ENCODE data around the gene DYNLT1.

DNA sequence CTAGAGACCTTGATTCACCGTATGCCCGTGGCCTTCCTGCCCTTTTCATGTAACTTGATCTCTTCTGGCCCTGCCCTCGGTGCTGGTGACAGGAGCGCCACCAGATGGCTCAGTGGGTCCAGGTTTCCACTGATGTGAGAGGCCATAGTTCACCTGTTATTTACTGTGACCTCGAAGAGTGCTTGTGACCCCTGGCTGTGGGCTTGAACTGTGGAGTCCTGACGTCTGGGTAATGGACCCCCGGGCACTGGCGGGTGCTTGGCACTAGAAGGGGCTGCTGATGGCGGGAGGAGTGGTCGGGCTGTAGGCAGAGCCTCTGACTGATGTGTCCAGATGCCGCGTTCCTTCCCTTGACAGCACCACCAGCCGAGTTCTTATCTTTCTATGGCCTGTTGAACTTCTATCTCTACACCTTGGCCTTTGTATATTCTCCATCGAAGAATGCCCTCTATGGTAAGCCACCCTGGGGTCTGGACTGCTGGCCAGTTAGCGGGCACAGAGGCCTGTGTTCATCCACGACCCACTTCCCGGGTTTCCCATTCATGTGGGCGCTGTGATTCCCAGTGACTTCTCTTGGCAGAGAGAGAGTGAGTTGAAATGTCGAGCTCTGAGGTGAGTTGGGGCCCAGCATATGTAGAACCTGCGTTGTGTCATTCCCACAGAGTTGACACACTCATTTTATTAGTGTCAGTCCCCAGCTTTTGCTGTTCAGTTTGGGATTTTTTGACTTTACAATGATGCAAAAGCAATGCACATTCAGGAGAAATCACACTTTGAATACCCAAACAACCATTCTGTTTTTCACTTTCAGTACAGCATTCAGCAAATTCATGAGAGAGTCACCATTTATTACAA is 14.9 kb downstream of the DYNLT1 start:
- TF ChIP-seq, protein P1, sequence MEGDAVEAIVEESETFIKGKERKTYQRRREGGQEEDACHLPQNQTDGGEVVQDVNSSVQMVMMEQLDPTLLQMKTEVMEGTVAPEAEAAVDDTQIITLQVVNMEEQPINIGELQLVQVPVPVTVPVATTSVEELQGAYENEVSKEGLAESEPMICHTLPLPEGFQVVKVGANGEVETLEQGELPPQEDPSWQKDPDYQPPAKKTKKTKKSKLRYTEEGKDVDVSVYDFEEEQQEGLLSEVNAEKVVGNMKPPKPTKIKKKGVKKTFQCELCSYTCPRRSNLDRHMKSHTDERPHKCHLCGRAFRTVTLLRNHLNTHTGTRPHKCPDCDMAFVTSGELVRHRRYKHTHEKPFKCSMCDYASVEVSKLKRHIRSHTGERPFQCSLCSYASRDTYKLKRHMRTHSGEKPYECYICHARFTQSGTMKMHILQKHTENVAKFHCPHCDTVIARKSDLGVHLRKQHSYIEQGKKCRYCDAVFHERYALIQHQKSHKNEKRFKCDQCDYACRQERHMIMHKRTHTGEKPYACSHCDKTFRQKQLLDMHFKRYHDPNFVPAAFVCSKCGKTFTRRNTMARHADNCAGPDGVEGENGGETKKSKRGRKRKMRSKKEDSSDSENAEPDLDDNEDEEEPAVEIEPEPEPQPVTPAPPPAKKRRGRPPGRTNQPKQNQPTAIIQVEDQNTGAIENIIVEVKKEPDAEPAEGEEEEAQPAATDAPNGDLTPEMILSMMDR (IDR thresholded peaks at IDR 0.05): no peak
- TF ChIP-seq RAD21 (conservative IDR thresholded peaks at IDR 0.05 in 1 of 2, IDR thresholded peaks at IDR 0.05 in 1 of 2): no peak
- TF ChIP-seq POLR2A (IDR thresholded peaks at IDR 0.05; ENCODE audit: low read length): no peak
- TF ChIP-seq EP300 (IDR thresholded peaks at IDR 0.05): no peak
- TF ChIP-seq RCOR1 (IDR thresholded peaks at IDR 0.05; ENCODE audit: low read depth, low read length): no peak
- TF ChIP-seq, protein P2, sequence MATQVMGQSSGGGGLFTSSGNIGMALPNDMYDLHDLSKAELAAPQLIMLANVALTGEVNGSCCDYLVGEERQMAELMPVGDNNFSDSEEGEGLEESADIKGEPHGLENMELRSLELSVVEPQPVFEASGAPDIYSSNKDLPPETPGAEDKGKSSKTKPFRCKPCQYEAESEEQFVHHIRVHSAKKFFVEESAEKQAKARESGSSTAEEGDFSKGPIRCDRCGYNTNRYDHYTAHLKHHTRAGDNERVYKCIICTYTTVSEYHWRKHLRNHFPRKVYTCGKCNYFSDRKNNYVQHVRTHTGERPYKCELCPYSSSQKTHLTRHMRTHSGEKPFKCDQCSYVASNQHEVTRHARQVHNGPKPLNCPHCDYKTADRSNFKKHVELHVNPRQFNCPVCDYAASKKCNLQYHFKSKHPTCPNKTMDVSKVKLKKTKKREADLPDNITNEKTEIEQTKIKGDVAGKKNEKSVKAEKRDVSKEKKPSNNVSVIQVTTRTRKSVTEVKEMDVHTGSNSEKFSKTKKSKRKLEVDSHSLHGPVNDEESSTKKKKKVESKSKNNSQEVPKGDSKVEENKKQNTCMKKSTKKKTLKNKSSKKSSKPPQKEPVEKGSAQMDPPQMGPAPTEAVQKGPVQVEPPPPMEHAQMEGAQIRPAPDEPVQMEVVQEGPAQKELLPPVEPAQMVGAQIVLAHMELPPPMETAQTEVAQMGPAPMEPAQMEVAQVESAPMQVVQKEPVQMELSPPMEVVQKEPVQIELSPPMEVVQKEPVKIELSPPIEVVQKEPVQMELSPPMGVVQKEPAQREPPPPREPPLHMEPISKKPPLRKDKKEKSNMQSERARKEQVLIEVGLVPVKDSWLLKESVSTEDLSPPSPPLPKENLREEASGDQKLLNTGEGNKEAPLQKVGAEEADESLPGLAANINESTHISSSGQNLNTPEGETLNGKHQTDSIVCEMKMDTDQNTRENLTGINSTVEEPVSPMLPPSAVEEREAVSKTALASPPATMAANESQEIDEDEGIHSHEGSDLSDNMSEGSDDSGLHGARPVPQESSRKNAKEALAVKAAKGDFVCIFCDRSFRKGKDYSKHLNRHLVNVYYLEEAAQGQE (IDR thresholded peaks at IDR 0.05): no peak

All from A549 (cell line).